Articular chondrocyte of knee joint (primary cell): ENCODE results near the gene KIF17. TPM values are rescaled to one million over a fixed set of nuclear protein-coding genes. Genes with fewer than 3 reads are reported as not detected.

Experiments used
- total RNA-seq: library from RNA; depleted of rRNA; stranded (reverse); fragments of >200 nt; gene quantifications from 2 replicates; pipeline ENCODE4 v1.2.3, GENCODE V29; 2012

The KIF17 gene
- 0.26 and 0.43 TPM in 2 replicates for total RNA-seq

GRCh38 chr1:20717452-20718342 is at the start of gene KIF17:
TSS of gene KIF17 (minus strand) at chr1:20718007. CDS start at chr1:20717706, 301 bp downstream.

DNA sequence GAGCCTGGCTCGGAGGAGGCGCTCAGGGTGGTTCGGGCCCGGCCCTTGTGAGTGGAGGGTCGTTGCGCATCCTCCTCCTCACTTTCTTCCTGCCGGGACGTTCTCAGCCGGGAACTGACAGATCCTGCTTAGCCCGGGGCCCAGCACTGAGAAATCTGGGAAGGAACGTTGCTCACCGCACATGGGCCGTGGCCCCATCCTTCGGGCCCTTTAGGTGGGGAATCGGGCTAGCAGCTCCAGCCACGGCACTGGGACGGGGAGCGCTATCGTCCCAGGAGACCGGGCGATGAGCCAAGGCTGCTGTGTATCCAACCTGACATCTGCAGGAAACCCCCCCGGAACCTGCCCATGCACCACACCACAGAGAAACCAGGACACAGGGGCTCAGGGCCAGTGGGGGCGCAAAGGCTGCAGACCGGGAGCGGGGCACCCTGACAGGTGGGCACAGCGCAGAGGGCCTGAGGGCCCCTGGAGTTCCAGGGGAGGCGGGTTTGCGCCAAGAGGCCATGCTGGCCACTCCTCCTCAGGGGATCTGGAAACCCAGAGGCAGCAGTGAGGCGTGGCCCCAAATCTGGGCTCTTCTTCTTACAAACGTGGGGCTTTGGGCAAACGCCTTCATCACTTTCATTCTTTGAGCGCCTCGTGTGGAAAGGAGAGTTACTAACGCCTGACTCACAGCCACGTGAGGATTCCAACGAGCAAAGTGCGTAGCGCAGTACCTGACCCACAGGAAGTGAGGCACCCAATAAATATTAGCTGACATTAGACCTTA is 15.0 kb upstream of the KIF17 start, which contains the start of gene SH2D5:
TSS of gene SH2D5 (minus strand) at position 116 of the 772 bp plus-strand sequence. CDS start 4,659 bp downstream, outside the sequence.

DNA sequence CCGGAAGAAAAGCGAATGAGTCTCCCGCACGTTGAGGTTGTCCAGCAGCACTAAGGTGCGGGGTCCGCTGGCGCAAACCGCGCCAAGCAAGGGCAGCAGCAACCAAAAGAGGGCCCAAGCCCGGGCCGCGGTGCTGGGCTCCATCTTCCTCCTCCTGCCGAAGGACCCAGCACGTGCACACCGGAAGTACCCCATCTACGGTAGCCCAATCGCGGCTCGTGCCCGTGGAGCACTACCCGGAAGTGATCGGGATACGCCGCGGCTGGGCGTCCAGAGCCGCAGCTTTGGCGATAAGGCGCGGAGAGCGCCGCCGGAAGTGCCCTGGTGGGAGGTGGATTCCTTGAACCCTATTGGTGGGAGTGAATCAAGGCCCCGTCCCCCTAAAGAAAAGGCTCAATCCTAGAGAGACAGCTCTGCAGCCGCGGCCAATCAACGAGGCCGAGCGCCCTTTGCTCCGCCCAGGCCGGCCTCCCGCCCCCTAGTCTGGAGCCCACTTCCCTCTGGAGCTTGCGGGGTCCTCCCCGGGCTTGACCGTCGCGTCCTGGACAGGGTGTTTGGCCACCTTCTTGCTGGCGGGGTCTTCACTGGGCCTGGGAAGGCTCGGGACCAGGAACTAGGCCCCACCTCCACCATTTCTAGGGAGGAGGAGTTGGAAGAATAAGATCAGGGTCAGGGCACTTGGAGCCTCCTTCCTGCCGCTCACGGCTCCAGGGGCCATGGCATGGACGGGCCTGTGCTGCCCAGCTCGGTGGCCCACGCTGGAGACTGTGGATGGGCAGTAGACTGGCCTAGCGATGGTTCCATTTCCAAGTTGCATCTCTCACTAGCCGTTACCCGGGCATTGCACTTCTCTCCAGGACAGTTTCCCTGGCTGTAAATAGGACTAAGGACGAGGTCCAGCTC is 56.3 kb downstream of the KIF17 start, which contains the start of gene DDOST:
TSS of gene DDOST (minus strand) at position 163 of the 903 bp plus-strand sequence. CDS start at position 144, 19 bp downstream.

DNA sequence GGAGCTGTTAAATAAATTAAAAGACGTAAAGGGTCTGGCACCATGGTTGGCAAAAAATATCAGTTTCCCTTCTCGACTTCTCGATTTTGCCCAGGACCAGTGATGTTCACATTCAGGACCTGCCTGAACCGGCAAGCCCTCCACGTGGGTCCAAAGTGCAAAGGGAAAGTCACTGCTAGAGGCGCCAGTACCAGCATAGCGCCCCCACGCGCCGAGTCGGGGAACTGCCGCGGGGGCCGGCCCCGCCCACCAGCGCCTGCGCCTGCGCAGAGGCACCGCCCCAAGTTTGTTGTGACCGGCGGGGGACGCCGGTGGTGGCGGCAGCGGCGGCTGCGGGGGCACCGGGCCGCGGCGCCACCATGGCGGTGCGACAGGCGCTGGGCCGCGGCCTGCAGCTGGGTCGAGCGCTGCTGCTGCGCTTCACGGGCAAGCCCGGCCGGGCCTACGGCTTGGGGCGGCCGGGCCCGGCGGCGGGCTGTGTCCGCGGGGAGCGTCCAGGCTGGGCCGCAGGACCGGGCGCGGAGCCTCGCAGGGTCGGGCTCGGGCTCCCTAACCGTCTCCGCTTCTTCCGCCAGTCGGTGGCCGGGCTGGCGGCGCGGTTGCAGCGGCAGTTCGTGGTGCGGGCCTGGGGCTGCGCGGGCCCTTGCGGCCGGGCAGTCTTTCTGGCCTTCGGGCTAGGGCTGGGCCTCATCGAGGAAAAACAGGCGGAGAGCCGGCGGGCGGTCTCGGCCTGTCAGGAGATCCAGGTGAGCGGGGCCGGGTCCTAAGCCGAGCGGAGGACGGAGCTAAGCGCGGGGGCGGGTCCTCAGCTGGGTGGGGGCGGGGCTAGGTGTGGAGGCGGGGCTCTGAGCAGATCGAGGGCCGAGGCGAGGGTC is 84.4 kb downstream of the KIF17 start, which contains the start of gene PINK1:
TSS of gene PINK1 (plus strand) at position 269 of the 875 bp plus-strand sequence. CDS start at position 360, 91 bp downstream.

Other genes starting within 250 kb of the KIF17 start
- 0.65 and 2.1 TPM in 2 replicates for gene CAMK2N1, start 231.8 kb downstream of the KIF17 start, total RNA-seq
- 29.8 and 35.8 TPM in 2 replicates for gene MUL1, start 209.9 kb downstream of the KIF17 start, total RNA-seq
- gene FAM43B, start 165.4 kb downstream of the KIF17 start, total RNA-seq, result 3.1 and 3.3 TPM in 2 replicates
- gene CDA, start 128.9 kb downstream of the KIF17 start, total RNA-seq, result 10.1 and 15.0 TPM in 2 replicates
- 80.2 and 88.5 TPM in 2 replicates for gene PINK1, start 84.5 kb downstream of the KIF17 start, total RNA-seq
- 246 and 271 TPM in 2 replicates for gene DDOST, start 56.6 kb downstream of the KIF17 start, total RNA-seq
- 2.2 and 3.0 TPM in 2 replicates for gene SH2D5, start 14.7 kb upstream of the KIF17 start, total RNA-seq
- 237 and 298 TPM in 2 replicates for gene HP1BP3, start 69.3 kb upstream of the KIF17 start, total RNA-seq